ENCODE measurements around the gene OTULINL.

Gene OTULINL

GRCh38 chr5:14595189-14595588 is 13.6 kb downstream of the OTULINL start:
- in situ Hi-C loops (cut with MboI; ENCODE audit: low pct_unique_long_range_greater_than_20kb, low sequenced_read_pairs, unreplicated experiment) = no loop called here
- peak; percentile 60 for DNase-seq (ENCODE audit: low spot score)
- TF ChIP-seq, protein P1, sequence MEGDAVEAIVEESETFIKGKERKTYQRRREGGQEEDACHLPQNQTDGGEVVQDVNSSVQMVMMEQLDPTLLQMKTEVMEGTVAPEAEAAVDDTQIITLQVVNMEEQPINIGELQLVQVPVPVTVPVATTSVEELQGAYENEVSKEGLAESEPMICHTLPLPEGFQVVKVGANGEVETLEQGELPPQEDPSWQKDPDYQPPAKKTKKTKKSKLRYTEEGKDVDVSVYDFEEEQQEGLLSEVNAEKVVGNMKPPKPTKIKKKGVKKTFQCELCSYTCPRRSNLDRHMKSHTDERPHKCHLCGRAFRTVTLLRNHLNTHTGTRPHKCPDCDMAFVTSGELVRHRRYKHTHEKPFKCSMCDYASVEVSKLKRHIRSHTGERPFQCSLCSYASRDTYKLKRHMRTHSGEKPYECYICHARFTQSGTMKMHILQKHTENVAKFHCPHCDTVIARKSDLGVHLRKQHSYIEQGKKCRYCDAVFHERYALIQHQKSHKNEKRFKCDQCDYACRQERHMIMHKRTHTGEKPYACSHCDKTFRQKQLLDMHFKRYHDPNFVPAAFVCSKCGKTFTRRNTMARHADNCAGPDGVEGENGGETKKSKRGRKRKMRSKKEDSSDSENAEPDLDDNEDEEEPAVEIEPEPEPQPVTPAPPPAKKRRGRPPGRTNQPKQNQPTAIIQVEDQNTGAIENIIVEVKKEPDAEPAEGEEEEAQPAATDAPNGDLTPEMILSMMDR (IDR thresholded peaks at IDR 0.05; ENCODE audit: extremely low read depth, insufficient read depth, missing control alignments) = no peak

DNA sequence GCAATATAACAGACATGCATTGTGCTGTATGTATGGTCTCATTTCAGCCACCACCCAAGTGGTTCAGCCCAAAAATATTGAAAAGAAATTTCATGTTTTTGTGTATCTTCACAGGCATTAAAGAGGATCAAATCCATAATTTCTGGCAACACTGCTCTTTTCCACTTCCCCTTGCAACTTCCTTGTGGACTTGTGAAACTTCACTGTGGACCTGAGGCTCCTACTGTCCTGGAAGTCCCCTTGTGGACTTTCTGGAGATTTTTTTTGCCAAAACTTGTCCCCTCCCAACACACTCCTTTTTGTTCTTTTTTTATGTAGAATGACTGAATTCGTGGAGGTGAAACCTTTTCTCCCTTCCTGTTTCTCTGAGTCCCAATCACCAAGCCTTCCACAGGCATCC is 14.3 kb downstream of the OTULINL start:
- DNase-seq (ENCODE audit: low spot score) = no peak
- in situ Hi-C loops (cut with MboI; ENCODE audit: low pct_unique_long_range_greater_than_20kb, low sequenced_read_pairs, unreplicated experiment) = no loop called here
- TF ChIP-seq, protein P1 (IDR thresholded peaks at IDR 0.05; ENCODE audit: extremely low read depth, insufficient read depth, missing control alignments) = no peak

DNA sequence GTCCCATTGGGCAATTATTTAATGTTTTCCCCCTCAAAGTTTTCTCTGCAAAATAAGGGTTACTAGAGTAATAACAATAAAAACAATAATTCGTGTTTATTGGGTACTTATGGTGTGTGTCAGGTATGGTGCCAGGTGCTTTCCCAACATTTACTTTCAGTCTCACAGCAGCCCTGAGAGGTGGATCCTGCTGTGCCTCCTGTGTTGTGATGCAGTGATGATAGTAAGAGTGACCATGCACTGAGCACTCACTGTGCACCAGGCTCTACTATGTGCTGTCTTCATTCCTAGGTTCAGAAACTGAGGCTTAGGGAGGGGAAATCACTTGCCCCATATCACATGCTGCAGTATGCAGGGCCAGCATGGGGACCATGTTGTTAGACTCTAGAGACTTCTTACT is 15.5 kb downstream of the OTULINL start:
- no peak for DNase-seq (ENCODE audit: low spot score)
- TF ChIP-seq, protein P1 (IDR thresholded peaks at IDR 0.05; ENCODE audit: extremely low read depth, insufficient read depth, missing control alignments) = no peak
- in situ Hi-C loops (cut with MboI; ENCODE audit: low pct_unique_long_range_greater_than_20kb, low sequenced_read_pairs, unreplicated experiment) = no loop called here

GRCh38 chr5:14598225-14598624 is 16.6 kb downstream of the OTULINL start:
- DNase-seq (ENCODE audit: low spot score) = no peak
- in situ Hi-C loops (cut with MboI; ENCODE audit: low pct_unique_long_range_greater_than_20kb, low sequenced_read_pairs, unreplicated experiment) = no loop called here
- TF ChIP-seq, protein P1 (IDR thresholded peaks at IDR 0.05; ENCODE audit: extremely low read depth, insufficient read depth, missing control alignments) = no peak

GRCh38 chr5:14599476-14600127 is 18.0 kb downstream of the OTULINL start:
- in situ Hi-C loops (cut with MboI; ENCODE audit: low pct_unique_long_range_greater_than_20kb, low sequenced_read_pairs, unreplicated experiment) = no loop called here
- TF ChIP-seq, protein P1 (IDR thresholded peaks at IDR 0.05; ENCODE audit: extremely low read depth, insufficient read depth, missing control alignments) = no peak
- DNase-seq (ENCODE audit: low spot score) = no peak

DNA sequence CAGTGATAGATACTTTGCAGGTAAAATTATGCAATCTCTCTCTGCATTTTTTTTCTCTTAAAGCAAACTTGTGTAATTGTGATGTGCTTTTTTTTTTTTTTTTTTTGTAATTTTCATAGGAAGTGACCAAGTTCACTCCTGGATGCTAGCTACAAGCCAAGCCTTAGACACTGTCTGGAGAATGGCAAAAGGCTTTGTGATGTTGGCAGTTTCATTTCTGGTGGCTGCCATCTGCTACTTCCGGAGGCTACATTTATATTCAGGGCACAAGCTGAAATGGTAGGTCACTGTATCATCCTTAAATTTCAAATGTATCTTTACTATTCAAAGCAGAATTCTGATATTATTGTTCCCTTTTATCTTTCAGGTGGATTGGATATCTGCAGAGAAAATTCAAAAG is 19.3 kb downstream of the OTULINL start:
- TF ChIP-seq, protein P1 (IDR thresholded peaks at IDR 0.05; ENCODE audit: extremely low read depth, insufficient read depth, missing control alignments) = no peak
- no peak for DNase-seq (ENCODE audit: low spot score)
- in situ Hi-C loops (cut with MboI; ENCODE audit: low pct_unique_long_range_greater_than_20kb, low sequenced_read_pairs, unreplicated experiment) = no loop called here

All from GM13977 (cell line).